ENCODE results near the gene CDK3.
"Not testable (repeated sequence)": the region's sequence is repeated elsewhere in the genome, so short reads cannot be mapped to it uniquely, and the experiment has no call there.

Gene CDK3

DNA sequence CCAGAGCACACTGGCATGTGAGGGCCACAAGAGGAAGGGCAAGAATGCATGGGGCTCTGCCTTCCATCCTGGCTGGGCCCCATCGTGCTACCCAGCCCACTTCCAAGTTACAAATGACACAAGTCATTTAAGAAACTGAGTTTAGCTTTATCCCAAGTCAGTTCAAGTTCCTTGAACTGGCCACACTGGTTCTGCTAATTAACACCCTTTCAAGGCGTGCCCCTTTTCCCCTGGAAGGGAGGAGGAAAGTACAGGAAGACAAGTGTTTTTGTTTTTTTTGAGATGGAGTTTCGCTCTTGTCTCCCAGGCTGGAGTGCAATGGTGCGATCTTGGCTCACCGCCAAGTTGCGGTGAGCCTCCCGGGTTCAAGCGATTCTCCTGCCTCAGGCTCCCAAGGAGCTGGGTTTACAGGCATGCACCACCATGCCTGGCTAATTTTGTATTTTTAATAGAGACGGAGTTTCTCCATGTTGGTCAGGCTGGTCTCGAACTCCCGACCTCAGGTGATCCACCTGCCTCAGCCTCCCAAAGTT lies 43.9 kb downstream of the CDK3 start:
- not testable (repeated sequence) for DNase-seq

DNA sequence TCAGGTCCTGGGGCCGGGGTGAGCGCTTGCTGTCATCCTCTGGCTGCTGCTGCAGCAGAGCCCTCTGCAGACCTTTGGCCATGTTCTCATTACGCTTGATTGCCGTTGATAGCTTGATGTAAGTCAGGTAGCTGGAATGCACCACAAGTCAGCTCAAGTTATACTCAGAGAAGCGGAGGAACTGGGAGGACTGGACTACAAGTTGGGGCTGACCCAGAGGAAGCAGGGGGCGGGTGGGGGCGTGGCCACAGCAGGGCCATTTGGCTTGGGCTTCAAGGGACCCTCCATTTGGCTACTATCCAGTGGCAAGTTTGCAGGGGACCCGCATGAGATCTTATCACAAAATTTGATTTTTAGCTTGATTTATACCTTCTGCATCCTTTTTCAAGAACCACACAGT lies 45.4 kb downstream of the CDK3 start:
- DNase-seq = no peak

DNA sequence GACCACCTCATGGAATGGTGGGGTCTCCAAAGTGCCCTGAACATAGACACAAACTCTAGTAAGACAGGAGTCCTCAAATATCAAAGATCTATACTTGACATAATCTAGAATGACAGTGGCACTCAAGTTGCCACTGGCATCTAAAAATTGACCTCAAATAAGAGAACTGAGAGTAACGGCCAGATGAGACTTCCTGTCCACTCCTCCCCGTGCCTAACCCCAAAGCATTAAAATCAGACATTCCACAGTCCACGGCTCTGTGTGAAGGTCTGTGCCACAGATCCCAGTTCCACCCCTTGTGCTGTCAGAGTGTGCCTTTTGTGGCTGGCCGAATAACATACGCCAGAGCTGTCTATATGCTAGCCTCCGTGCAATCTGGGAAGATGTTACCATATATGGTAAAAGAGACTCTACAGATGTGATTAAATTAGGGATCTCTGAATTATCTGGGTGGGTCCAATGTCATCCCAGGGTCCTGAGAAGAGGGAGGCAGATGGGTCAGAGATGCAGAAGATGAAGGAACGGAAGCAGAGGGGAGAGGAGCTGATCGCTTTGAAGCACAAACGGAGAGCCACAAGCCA lies 47.5 kb downstream of the CDK3 start:
- DNase-seq = no peak

DNA sequence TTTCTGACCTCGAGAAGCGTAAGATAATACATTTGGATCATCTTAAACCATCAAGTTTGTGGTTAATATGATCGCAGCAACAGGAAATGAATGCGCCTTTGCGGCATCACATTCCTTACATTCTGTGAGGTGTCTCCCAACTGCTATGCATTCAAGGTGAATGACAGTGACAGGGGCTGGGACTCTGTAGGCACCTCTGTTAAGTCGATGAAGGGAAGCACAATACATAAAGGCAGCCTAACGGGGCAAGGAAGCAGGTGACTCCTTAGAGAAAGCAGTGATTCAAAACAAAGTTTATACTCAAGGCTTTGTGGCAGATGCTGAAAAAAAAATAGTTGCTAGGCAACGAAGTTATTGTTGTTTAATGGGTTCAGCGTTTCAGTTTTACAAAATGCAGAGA lies 48.1 kb downstream of the CDK3 start:
- DNase-seq = no peak

DNA sequence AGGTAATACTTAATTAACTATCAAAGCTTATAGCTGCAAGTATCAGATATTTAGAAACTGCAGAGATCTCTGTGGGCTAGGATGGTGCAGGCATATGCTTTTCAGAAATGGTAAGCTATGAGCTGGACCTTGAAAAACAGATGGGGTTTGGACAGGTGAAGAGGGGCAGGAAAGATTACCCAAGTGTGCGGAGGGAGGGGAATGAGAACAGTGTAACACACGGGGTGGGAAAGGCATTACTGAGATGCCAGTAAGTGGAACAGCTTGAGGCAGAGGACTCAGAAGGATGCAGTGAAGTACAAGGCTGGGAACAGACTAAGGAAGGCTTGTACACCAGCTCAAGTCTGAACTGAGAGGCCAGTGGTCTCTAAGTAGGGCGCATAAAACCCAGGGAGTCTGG lies 48.6 kb downstream of the CDK3 start:
- DNase-seq = no peak

DNA sequence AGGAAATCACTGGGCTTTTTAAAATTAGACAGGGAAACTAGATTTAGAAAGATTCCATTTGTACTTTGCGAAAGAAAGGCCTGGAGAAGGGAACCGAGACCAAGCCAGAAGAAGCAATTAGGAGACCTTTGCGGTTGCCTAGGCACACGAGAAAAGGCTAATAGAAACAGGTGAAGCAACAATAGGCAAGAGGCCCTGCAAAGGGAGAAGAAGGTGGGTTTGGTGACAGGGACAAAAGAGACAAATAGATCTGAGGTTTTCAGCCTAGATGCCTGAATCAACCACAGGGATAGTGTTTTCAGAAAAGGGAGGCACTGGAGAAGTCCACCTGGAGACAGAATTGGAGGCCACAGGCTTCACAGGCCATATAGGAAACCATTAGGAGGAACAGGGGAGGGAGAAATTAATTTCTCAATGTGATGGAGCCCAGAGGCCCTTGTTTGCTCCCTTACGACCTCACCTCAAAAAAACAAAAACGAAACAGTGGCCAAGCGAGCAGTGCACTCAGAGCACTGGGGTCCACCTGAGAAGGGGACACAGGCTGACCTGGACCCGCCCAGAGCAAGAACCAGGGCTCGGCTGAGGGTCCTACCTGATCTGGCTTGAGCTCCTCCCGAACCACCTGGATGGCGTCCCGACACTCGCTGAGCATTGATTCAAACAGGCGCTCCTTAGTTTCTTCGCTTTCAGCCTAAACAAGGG lies 49.3 kb downstream of the CDK3 start:
- no peak for DNase-seq

DNA sequence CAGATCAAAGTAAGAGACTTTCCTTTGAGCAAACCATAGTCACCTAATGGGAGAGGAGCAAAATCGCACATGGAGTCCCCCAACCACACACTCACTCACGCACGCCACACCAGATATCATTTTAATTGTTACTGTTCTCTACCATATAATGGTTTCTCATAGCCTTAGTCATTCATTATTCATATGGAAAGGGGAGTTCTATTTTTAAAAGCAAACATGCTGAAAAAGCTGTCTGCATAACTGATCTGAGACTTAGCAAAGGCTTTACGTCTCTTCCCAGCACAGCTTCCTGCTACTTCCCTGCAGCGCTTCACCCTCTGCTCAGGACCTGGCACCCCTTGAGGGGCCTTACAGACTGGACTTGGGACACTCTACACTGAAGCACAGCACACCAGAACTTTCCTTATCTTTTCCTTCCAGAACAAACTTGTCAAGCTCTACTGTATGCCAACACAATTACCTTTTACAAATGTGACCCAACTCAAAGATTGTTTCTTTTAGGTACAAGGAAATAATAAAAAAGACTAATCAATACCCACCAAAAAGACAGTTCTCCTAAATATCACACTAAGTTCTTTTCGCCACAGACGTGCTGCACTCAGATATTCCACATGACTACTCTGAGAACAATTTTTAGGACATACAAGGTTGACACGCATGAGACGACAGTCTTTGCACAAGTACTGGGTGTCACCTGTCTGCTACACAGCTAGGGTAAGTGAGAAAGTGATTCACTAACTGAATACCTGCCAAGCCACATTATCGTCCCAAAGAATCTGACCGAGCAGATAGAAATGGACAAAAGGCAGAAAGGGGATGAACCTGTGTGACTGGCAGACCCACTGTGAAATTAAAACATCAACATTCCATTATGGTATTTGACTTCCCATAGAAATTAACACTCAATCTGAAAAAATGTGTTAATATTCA lies 50.1 kb downstream of the CDK3 start:
- DNase-seq = no peak

DNA sequence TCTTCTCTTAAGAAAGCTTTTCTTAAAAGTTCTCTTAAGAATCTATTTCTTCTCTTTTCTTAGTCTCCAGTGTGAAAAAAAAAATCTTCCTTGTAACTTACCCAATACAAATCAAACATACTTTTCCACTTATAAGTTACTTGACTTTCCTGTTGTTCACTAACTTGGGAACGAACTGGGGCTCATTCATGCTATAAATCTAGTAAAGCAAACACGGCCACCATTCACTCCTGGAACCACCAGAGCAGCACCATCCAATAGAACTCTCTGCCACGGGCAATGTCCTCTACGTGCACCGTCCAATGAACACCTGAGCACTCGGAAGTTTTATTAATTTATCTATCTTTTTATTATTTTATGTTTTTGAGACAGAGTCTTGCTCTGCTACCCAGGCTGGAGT lies 50.9 kb downstream of the CDK3 start:
- DNase-seq = no peak

DNA sequence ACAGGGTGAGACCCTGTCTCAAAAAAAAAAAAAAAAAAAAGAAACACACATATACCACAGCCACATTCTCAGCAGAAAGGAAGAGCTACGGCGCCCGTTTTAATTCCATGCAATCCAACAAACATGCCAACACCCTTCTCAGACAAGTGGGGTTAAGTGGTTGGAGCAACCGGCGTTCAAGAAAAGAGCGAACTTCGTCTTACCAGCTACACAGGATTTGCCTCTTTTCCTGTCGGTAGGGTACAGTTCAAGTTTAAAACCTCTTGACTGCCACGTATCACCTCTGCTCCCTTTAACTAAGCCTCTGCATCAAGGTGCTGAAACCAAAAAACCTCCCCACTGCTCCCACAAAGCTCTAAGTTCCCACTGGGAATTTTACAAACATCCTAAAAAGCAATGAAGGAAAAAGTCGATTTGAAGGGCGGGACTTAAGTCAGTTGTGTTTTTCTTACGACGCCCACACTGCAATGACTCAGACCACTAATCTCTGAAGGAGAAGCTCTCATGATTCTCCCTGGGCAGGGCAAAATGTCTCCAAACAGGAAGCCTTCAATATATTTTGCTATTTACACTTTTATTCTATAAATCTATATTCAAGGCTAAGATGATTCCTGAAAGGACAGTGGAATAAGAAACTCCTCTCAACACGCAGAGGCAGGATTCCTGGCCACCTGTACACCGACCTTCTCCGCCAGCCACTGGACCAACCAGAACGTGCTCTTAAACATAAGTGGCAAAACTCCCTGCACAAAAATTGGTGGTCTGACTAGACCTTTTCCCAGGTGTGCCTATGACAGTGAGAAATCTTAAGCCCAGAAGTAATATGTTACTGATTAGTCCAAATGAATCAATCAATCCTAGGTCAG lies 52.8 kb downstream of the CDK3 start:
- DNase-seq = no peak

DNA sequence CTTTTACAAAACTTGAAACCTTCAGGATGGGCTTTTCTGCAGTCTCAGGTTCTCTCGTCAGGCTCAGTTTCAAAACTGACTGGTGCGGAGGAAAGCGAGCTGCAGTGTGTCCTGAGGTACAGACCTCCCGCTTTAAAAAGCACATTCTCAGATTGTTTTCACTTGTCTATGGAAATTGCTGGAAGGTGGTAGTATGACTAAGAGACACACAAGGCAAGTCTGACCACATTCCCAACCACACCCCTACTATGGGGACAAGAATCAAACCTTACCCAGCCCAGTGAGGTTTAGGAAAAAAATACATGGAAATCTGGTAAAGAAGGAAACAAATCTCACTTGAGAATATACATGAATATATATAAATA lies 53.4 kb downstream of the CDK3 start:
- DNase-seq = no peak

All from RPMI8226 (cell line).